GM18861 (cell line): ENCODE measurements around the gene DMXL1.

Source experiments
- ATAC-seq: cut with Tn5 transposase; IDR thresholded peaks from one replicate; pipeline ENCODE4 v1.9.1; 2021; ENCODE audit not compliant: unreplicated experiment

Gene DMXL1

DNA sequence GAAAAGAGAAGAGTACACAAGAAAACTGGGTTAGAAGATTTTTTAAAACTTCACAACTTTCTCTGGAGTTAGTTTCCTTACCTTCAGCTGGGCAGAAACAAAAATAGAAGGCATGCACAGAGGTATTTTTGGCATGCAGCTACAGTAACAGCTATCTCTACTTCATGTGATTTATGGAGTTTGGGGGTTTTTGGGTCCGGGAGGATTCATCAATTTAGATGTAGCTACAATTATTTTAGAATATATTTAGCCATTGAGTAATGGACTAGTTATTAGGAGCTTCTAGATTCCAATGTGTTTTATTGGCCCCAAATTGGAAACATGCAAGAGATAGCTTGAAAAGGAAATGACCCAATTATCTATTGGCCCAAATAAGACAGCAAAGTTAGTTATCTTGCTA is 193.3 kb downstream of the DMXL1 start:
- no peak for ATAC-seq

DNA sequence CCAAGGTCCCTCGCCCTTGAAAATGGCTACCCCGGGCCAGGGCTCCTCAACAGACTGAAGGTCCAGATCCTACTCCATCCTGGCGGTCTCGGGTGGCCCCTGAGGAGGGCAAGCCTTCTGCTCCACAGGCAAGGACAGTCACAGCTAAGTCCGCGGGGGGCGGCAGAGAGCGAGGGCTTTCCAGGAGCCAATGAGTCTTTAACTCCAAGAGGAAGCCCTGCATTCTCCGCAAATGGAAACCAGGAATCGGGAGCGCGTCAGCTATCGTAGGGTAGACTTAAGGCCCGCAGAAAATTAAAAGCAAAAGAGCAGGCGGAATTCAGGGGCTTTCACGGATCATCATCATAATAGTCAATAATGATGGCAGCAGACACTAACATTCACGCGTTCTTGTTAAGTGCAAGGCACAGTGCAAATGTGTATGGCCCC is 197.1 kb downstream of the DMXL1 start:
- ATAC-seq: peak; percentile 65

GRCh38 chr5:119268387-119269060 is 197.6 kb downstream of the DMXL1 start:
- peak; percentile 52 for ATAC-seq

DNA sequence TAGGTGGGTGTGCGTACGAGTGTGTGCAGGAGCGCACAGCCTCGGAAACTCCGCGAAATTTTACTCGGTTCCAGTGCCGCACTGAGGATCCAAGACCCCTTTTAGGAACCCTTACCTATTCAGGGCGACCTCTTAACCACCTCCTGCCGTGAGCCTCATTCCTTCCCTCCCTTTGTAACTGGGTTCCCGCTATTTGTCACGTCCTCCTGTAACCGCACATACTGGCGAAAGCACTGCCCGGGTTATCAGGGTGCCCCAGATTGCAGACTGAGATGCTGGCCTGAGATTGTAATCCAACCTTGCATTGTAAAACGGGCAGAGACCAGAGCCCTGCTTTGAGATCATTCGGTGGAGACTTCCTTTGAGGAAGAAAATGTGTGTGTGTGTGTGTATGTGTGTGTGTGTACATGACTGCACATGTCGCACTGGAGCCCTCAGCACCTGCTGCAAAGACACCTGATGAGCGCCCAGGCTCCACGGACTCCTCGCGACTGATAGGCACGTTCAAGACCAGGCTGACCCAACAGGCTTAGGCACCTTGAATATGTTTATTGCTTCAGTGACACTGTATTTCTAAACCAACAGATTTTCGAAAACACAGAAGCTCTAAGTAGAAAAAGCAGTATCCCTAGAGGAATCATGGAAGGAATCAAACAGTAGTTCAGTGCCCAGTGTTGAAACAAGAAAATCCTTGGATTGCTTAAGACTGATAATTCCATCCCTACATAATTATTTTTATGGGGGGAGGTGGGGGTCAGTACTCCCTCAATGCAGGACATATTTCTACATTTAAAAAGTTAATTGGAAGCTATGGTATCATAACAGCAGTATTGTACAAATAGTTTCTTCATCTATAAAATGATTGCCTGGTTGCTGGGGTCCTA is 198.4 kb downstream of the DMXL1 start:
- peak; percentile 1 for ATAC-seq

GRCh38 chr5:119270121-119270565 is 199.3 kb downstream of the DMXL1 start:
- ATAC-seq: no peak

GRCh38 chr5:119270960-119271757 is 200.3 kb downstream of the DMXL1 start:
- ATAC-seq: no peak

DNA sequence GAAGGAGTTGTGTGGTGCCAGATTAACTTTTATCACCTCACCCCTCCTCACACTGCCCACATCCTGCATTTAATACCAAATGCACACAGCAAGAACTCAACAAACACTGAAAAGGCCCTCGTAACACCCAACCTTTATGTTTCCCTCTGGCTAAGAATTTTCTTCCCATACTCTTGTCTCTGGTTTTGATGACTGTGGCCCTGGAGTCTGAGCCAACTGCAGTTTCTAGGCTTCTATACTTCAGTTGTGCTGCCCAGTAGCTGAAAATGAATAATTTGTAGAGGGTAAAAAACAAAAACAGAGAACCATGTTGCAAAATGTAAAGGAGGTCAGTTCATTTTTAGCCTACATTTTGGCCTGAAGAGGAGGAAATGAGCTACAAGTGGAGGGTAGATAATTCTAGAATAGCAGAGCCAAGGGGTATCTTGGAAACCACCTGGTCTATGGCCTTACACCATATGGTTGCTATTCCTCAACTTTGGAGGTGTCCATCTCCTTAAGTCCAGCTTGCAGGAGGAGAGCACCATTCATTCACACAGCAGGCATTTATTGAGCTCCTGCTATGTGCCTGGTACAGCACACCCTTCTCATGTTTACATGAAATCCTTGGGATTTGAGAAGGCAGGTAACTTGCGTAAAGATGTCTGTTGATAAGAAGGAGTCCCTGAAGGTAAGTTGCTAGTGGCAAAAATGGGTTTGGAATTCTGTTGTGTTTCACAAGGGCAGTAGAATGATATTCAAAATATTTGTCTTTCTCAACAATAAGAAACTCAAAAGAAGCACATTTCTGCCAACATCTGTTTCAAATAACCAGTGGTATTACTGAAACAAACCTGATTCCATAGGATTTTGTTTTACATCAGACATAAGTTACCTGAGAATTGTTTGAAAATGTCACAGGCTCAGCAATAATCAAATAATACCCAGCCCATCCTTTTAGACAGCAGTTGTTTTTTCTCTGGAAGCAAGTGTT is 201.2 kb downstream of the DMXL1 start:
- no peak for ATAC-seq

GRCh38 chr5:119273391-119273839 is 202.5 kb downstream of the DMXL1 start:
- no peak for ATAC-seq

GRCh38 chr5:119274030-119274766 is 203.3 kb downstream of the DMXL1 start:
- ATAC-seq: no peak

DNA sequence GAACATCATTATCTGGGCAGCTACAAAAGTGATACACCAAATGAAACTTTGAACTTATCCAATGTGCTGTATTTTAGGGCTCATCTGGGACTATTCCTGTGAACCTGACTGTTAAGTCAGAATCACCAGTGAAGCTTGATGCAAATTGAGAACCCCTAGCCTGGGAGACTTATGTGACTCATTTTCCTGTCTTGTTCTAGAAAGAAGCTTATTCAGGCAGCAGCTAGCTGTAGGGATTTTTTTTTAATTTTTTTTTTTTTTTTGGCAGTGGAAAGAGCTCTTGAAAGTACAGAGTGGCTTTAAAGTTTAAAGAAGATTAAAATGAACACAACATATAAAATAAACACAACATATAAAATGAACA is 203.9 kb downstream of the DMXL1 start:
- ATAC-seq: no peak

DNA sequence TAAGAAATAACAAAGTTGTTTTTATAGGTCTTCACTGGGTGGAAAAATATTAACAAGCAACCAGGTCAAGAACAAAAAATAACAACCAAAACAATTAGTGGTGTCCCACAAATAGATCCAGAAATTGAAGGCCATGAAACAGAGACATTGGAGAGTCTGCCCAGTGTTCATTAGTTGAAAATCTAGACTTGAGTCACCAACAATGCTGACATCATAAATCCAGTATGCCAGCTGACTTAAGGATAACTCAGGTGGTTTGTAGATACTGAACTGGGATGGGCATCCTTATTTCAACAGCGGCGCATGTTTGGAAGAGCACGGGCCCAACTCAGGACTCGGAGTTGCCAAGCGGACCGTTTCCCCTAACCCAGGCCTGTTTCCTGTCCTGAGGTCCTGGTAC is 204.3 kb downstream of the DMXL1 start:
- no peak for ATAC-seq

DNA sequence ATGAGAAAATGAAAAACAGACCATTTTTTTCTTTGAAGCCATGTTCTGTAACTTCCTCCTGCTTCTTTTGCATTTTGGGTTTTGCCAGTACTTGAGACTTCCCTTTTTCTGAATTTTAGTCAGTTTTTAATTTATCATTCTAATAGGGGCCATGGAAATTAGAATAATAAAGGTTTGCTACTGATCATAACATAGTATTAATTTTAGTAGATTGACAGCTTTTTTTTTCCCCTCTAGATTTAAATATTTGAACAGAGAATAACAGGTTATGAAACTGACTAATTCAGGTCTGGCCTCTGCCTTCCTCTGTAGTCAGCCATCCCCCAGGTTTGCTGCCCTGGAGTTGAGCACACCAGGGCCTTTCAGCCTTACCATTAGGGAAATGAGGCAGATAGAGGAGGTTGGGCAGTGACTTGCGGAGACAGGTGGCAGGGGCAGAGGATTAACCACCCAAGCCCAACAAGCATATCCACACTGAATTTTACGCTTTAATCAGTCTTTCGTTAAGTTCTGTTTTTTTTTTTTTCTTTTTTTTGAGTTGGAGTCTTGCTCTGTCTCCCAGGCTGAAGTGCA is 204.8 kb downstream of the DMXL1 start:
- ATAC-seq: peak; percentile 68

GRCh38 chr5:119276978-119277377 is 206.1 kb downstream of the DMXL1 start:
- ATAC-seq: peak; percentile 25

DNA sequence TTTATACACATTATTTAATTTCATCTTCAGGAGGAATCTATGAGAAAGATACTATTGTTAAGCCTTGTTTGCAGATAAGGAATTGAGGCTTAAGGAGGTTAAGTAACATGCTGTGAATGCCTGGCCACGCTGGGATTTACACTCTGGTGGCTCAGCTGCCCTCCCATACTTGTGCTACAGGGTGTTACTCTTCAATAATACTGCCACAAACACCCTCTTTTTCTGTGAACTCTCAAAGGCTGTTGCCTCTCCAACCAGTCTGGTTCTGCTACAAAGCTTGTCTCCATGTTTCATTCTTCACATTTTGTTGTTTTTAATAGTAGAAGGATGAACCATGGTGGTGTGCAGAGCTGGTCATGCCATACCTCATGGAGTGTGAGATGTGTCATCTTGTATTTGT is 208.2 kb downstream of the DMXL1 start:
- ATAC-seq: no peak

- no peak for ATAC-seq
These were observed 209.5 kb downstream of the DMXL1 start for GRCh38 chr5:119280380-119280779.

DNA sequence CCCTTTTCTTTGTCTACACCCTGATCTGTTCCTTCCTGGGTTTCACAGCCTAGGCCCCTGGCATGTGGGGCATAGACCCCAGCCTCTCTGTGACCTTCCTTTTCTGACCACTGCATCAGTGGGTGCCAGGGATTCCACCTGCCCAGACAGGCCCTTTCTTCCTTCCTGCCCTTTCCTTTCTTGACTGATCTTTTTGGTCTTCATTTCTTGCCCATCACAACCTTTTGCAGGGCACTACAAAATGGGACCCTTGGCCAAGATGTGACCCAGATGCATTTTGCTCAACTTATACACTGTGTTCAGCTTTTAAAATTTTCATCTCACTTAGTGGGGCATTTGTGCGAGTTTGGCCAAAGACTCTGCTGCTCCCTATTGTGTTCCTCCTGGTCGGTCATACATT is 211.7 kb downstream of the DMXL1 start:
- ATAC-seq: no peak

DNA sequence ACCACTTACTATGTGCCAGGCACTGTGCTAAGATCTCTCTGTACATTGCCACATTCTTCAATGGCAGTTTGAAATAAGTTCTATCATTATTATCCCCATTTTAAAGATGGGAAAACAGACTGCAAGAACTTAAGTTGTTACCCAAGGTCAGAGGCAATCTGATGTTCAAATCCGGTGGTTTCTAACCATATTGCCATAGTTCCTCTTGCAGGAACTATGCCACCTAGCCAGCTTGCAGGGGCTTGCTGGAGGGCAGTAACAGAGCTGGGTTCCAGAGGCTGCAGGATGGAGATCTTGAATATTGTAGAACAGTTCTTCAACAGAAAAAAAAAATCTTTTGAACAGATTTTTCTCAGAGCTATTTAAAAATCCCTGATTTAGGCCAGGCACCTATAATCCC is 213.1 kb downstream of the DMXL1 start:
- no peak for ATAC-seq

GRCh38 chr5:119285070-119285916 is 214.4 kb downstream of the DMXL1 start:
- ATAC-seq: no peak
